ENCODE measurements around the gene PRKCE.

GRCh38 chr2:46067062-46067461, 415.6 kb downstream of the PRKCE start:
- TF ChIP-seq EP300 (IDR thresholded peaks at IDR 0.05) (no peak), CTCF (IDR thresholded peaks at IDR 0.05) (no peak)
